ENCODE measurements around the gene RPL28.

- TF ChIP-seq MAX (IDR thresholded peaks at IDR 0.05) (no peak), CTCF (IDR thresholded peaks at IDR 0.05; ENCODE audit: low read depth, low read length, missing input control) (no peak), FOXA1 (IDR thresholded peaks at IDR 0.05) (no peak), RAD21 (IDR thresholded peaks at IDR 0.05) (no peak), TAF1 (conservative IDR thresholded peaks at IDR 0.05) (no peak), REST (IDR thresholded peaks at IDR 0.05) (no peak)
Measured at GRCh38 chr19:55373306-55373992, 12.3 kb upstream of the RPL28 start.

Measured in liver (tissue), 3 donors.